IMR-90 (cell line): ENCODE measurements around the gene NEK4. TPM values are rescaled to one million over a fixed set of nuclear protein-coding genes. Genes with fewer than 3 reads are reported as not detected.
A peak's percentile ranks its signal among the peaks of the same experiment; 100 is the strongest.

Experiments
- ATAC-seq: fragments of 200-7000 bp; cut with Tn5 transposase; 2 replicates; pipeline ENCODE4 v1.9.1; 2020; ENCODE audit warnings: low read depth, mild to moderate bottlenecking, moderate library complexity
- BruUV-seq: library from RNA; stranded (reverse); fragments of 400-500 nt; replicated peaks from 2 replicates; lab custom pipeline; 2021; lab: Mats Ljungman, UMichigan
- CTCF ChIA-PET: fragments of 300-600 bp; formaldehyde crosslinking; extraction: SDS; loops from one replicate; lab custom pipeline; 2021; ENCODE audit warnings: antibody characterized with exemption; lab: Yijun Ruan, JAX
- POLR2A ChIA-PET: fragments of 300-600 bp; sonication (Branson Sonifier 250); formaldehyde crosslinking; loops from one replicate; lab custom pipeline; 2022; ENCODE audit warnings: antibody characterized with exemption; ENCODE audit not compliant: unreplicated experiment; lab: Charles Lee
- DNase-seq: peaks from one replicate; pipeline ENCODE4 v3.0.0; 2013
- H2AFZ ChIP-seq: replicated peaks from 2 replicates; pipeline ENCODE3; 2013; ENCODE audit warnings: low read length, mild to moderate bottlenecking; ENCODE audit not compliant: poor library complexity
- H2AK5ac ChIP-seq: 2 replicates; pipeline ENCODE4 v1.6.1; 2013; ENCODE audit warnings: low read depth, low read length, inconsistent platforms
- H2AK9ac ChIP-seq: replicated peaks from 2 replicates; pipeline ENCODE3; 2013; ENCODE audit warnings: mild to moderate bottlenecking, low read depth, low read length, moderate library complexity; ENCODE audit not compliant: poor library complexity
- H2BK120ac ChIP-seq: 2 replicates; pipeline ENCODE4 v1.6.1; 2013; ENCODE audit warnings: low read depth, low read length, inconsistent platforms
- H2BK15ac ChIP-seq: 3 replicates; pipeline ENCODE4 v1.6.1; 2013; ENCODE audit warnings: low read depth, low read length, inconsistent platforms
- H2BK20ac ChIP-seq: 2 replicates; pipeline ENCODE4 v1.6.1; 2013; ENCODE audit warnings: low read depth, mild to moderate bottlenecking, inconsistent platforms, low read length, moderate library complexity
- H2BK5ac ChIP-seq: 2 replicates; pipeline ENCODE4 v1.6.1; 2013; ENCODE audit warnings: mild to moderate bottlenecking, low read depth, low read length, inconsistent platforms; ENCODE audit not compliant: poor library complexity, severe bottlenecking
- H3K14ac ChIP-seq: replicated peaks from 2 replicates; pipeline ENCODE4 v1.6.1; 2013; ENCODE audit warnings: low read depth, low read length, inconsistent platforms
- H3K18ac ChIP-seq: 2 replicates; pipeline ENCODE4 v1.6.1; 2013; ENCODE audit warnings: low read depth, low read length, control low read depth
- H3K23ac ChIP-seq: 2 replicates; pipeline ENCODE4 v1.6.1; 2013; ENCODE audit warnings: low read depth, low read length, inconsistent platforms
- H3K27ac ChIP-seq: 2 replicates; pipeline ENCODE4 v1.5.1; 2013; ENCODE audit warnings: mild to moderate bottlenecking, control low read depth, low read length; ENCODE audit not compliant: insufficient read depth
- H3K27me3 ChIP-seq: 2 replicates; pipeline ENCODE4 v1.6.1; 2013; ENCODE audit warnings: low read length; ENCODE audit not compliant: control insufficient read depth, insufficient read depth
- H3K36me3 ChIP-seq: 2 replicates; pipeline ENCODE4 v1.6.1; 2013; ENCODE audit warnings: low read length, mixed read lengths; ENCODE audit not compliant: control insufficient read depth, insufficient read depth
- H3K4ac ChIP-seq: 2 replicates; pipeline ENCODE4 v1.6.1; 2013; ENCODE audit warnings: low read depth, low read length, inconsistent platforms
- H3K4me1 ChIP-seq: 2 replicates; pipeline ENCODE4 v1.6.1; 2013; ENCODE audit warnings: low read length, mixed read lengths; ENCODE audit not compliant: control insufficient read depth, insufficient read depth
- H3K4me2 ChIP-seq: 2 replicates; pipeline ENCODE4 v1.6.1; 2013; ENCODE audit warnings: low read depth, mild to moderate bottlenecking, control low read depth, low read length, moderate library complexity
- H3K4me3 ChIP-seq: 2 replicates; pipeline ENCODE4 v1.5.1; 2013; ENCODE audit warnings: low read depth, mild to moderate bottlenecking, control low read depth, low read length, moderate library complexity; ENCODE audit not compliant: insufficient read depth
- H3K56ac ChIP-seq: 2 replicates; pipeline ENCODE4 v1.6.1; 2013; ENCODE audit warnings: low read length, inconsistent platforms; ENCODE audit not compliant: insufficient read depth; ENCODE audit errors: extremely low read depth
- H3K79me1 ChIP-seq, 2 experiments: 2 replicates each; pipeline ENCODE4 v1.6.1; 2013; ENCODE audit warnings: low read length in 2 of 2, inconsistent platforms in 1 of 2, low read depth in 1 of 2
- H3K9ac ChIP-seq: 2 replicates; pipeline ENCODE4 v1.6.1; 2013; ENCODE audit warnings: low read depth, low read length, control low read depth
- H3K9me1 ChIP-seq: 2 replicates; pipeline ENCODE4 v1.6.1; 2013; ENCODE audit warnings: low read length, inconsistent platforms; ENCODE audit not compliant: insufficient read depth
- H3K9me3 ChIP-seq: 2 replicates; pipeline ENCODE4 v1.6.1; 2013; ENCODE audit warnings: low read length; ENCODE audit not compliant: control insufficient read depth, insufficient read depth
- H4K20me1 ChIP-seq: 2 replicates; pipeline ENCODE4 v1.6.1; 2013; ENCODE audit warnings: low read length, inconsistent platforms; ENCODE audit not compliant: insufficient read depth
- H4K5ac ChIP-seq: 2 replicates; pipeline ENCODE4 v1.6.1; 2013; ENCODE audit warnings: mild to moderate bottlenecking, low read depth, low read length, control low read depth
- H4K8ac ChIP-seq, 2 experiments: 2 replicates each; pipeline ENCODE4 v1.6.1; 2013; ENCODE audit warnings: low read depth in 2 of 2, low read length in 2 of 2, control low read depth in 1 of 2, inconsistent platforms in 1 of 2
- H4K91ac ChIP-seq: 2 replicates; pipeline ENCODE4 v1.6.1; 2013; ENCODE audit warnings: low read depth, low read length, inconsistent platforms; ENCODE audit not compliant: insufficient read depth
- BHLHE40 ChIP-seq: fragments of 150-350 bp; IDR thresholded peaks from 2 replicates; pipeline ENCODE4 v1.6.1; 2016; ENCODE audit warnings: mild to moderate bottlenecking, low read depth, low read length
- CEBPB ChIP-seq: IDR thresholded peaks from 2 replicates; pipeline ENCODE4 v1.6.1; 2012; ENCODE audit warnings: low read depth, low read length, improper control_type of control experiment
- MAFK ChIP-seq: IDR thresholded peaks from 2 replicates; pipeline ENCODE4 v1.6.1; 2012; ENCODE audit warnings: low read depth, low read length, improper control_type of control experiment
- NFE2L2 ChIP-seq: fragments of 150-350 bp; IDR thresholded peaks from 2 replicates; pipeline ENCODE4 v1.6.1; 2016; ENCODE audit warnings: low read depth, mild to moderate bottlenecking, low read length
- POLR2A ChIP-seq: IDR thresholded peaks from 2 replicates; pipeline ENCODE4 v1.6.1; 2012; ENCODE audit warnings: mild to moderate bottlenecking, low read depth, low read length
- WGBS, 2 experiments: methylation state at CpG; one replicate each; pipeline versions ENCODE4 v1.1.5 to v1.1.7; 2013; ENCODE audit warnings: missing lambda C conversion rate in 2 of 2; ENCODE audit not compliant: insufficient read length in 1 of 2; ENCODE audit errors: extremely low coverage in 2 of 2; 5-methylcytosine and 5-hydroxymethylcytosine counted together
- dilution Hi-C: fragments of 300-500 bp; cut with HindIII; formaldehyde crosslinking; loops from one replicate; pipeline ENCODE4 v1.14.3; 2018; ENCODE audit warnings: low sequenced_read_pairs; ENCODE audit not compliant: unreplicated experiment
- in situ Hi-C: fragments of 300-500 bp; cut with MboI; formaldehyde crosslinking; loops from 3 replicates; pipeline ENCODE4 v1.14.3; 2019; ENCODE audit warnings: low sequenced_read_pairs, inconsistent platforms, mixed read lengths
- intact Hi-C: fragments of 100-400 bp; cut with micrococcal nuclease; formaldehyde crosslinking; loops from 2 replicates; pipeline ENCODE4 v1.10.0; 2022
- polyA plus RNA-seq, 3 experiments: library from polyadenylated mRNA; depleted of rRNA; stranded (reverse); fragments of >200 nt; gene quantifications; 2 replicates each; pipeline ENCODE4 v1.2.3, GENCODE V29; 2012; ENCODE audit warnings: low replicate concordance in 1 of 3
- total RNA-seq: library from RNA; depleted of rRNA; stranded (reverse); fragments of >200 nt; gene quantifications from 2 replicates; pipeline ENCODE4 v1.2.3, GENCODE V29; 2012
- TF ChIP-seq, protein P1 (sequence below): fragments of 150-350 bp; IDR thresholded peaks from 2 replicates; pipeline ENCODE4 v1.6.1; 2016; ENCODE audit warnings: low read depth, mild to moderate bottlenecking, low read length, moderate library complexity, borderline replicate concordance
- TF ChIP-seq, protein P2 (sequence below): fragments of 150-350 bp; IDR thresholded peaks from 2 replicates; pipeline ENCODE4 v1.6.1; 2017; ENCODE audit warnings: mild to moderate bottlenecking, antibody characterized with exemption, low read length, low read depth
- TF ChIP-seq, protein P3 (sequence below): conservative IDR thresholded peaks from 2 replicates; pipeline ENCODE4 v1.5.1; 2012; ENCODE audit warnings: mild to moderate bottlenecking, low read depth, low read length, improper control_type of control experiment

The NEK4 gene
- total and polyA plus RNA-seq, 2 of the 4 experiments (the other 2 are of a cell fraction) = 10.3 to 24.7 TPM

- Histone ChIP-seq H3K27me3 (no peaks in the 10 kb centered on the region), H4K20me1 (peaks cover 12% of the 10 kb centered on the region; the same call in 1 of the 2 replicates), H3K4me2 (no peak overlapping the region), H2BK20ac (no peak overlapping the region), H4K8ac (no peak overlapping the region), H3K27ac (no peak overlapping the region), H3K4ac (no peak overlapping the region), H3K9me1 (peaks cover 5% of the 10 kb centered on the region; the same call in 1 of the 2 replicates), H3K18ac (no peak overlapping the region), H3K79me1 (peaks cover 27 to 65% of the 10 kb centered on the region in 2 experiments), H3K23ac (0 out of 2 replicates have a peak overlapping the region, but pooled peaks have one; percentile 4), H2BK15ac (no peak overlapping the region), H3K56ac (no peak overlapping the region), H2BK120ac (no peak overlapping the region), H3K9ac (no peak overlapping the region), H2AK5ac (no peak overlapping the region), H2AFZ (no peak overlapping the region), H4K5ac (no peak overlapping the region), H3K4me3 (no peak overlapping the region), H2AK9ac (no peak overlapping the region), H3K4me1 (peaks cover 5% of the 10 kb centered on the region), H3K14ac (no peak overlapping the region), H3K9me3 (no peaks in the 10 kb centered on the region), H3K36me3 (peaks cover 13% of the 10 kb centered on the region), H2BK5ac (no peak overlapping the region), H4K91ac (no peak overlapping the region)
- WGBS, 2 experiments = no CpG with 5 or more reads among the region's 7 CpGs
- DNase-seq (no peak), ATAC-seq (no peak)
- CTCF ChIA-PET = no interaction called here
- dilution Hi-C loops = no loop called here
- in situ Hi-C loops = no loop called here
- POLR2A ChIA-PET = no interaction called here
- intact Hi-C loops = no loop called here
- no TSS peak for BruUV-seq
- TF ChIP-seq POLR2A (no peak), BHLHE40 (no peak), CEBPB (no peak), MAFK (no peak), NFE2L2 (no peak)
- TF ChIP-seq, protein P1, sequence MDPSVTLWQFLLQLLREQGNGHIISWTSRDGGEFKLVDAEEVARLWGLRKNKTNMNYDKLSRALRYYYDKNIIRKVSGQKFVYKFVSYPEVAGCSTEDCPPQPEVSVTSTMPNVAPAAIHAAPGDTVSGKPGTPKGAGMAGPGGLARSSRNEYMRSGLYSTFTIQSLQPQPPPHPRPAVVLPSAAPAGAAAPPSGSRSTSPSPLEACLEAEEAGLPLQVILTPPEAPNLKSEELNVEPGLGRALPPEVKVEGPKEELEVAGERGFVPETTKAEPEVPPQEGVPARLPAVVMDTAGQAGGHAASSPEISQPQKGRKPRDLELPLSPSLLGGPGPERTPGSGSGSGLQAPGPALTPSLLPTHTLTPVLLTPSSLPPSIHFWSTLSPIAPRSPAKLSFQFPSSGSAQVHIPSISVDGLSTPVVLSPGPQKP = no peak
- TF ChIP-seq, protein P2, sequence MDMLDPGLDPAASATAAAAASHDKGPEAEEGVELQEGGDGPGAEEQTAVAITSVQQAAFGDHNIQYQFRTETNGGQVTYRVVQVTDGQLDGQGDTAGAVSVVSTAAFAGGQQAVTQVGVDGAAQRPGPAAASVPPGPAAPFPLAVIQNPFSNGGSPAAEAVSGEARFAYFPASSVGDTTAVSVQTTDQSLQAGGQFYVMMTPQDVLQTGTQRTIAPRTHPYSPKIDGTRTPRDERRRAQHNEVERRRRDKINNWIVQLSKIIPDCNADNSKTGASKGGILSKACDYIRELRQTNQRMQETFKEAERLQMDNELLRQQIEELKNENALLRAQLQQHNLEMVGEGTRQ = no peak
- TF ChIP-seq, protein P3, sequence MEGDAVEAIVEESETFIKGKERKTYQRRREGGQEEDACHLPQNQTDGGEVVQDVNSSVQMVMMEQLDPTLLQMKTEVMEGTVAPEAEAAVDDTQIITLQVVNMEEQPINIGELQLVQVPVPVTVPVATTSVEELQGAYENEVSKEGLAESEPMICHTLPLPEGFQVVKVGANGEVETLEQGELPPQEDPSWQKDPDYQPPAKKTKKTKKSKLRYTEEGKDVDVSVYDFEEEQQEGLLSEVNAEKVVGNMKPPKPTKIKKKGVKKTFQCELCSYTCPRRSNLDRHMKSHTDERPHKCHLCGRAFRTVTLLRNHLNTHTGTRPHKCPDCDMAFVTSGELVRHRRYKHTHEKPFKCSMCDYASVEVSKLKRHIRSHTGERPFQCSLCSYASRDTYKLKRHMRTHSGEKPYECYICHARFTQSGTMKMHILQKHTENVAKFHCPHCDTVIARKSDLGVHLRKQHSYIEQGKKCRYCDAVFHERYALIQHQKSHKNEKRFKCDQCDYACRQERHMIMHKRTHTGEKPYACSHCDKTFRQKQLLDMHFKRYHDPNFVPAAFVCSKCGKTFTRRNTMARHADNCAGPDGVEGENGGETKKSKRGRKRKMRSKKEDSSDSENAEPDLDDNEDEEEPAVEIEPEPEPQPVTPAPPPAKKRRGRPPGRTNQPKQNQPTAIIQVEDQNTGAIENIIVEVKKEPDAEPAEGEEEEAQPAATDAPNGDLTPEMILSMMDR = no peak
These were observed 67.4 kb downstream of the NEK4 start for GRCh38 chr3:52703341-52703740.
